WTC11 (cell line): Measurements from ENCODE around the gene C2orf72. TPM values are rescaled to one million over a fixed set of nuclear protein-coding genes. Genes with fewer than 3 reads are reported as not detected.

Experiments used
- ATAC-seq: fragments of 200-7000 bp; cut with Tn5 transposase; 2 replicates; pipeline ENCODE4 v1.10.0; 2021; ENCODE audit warnings: mild to moderate bottlenecking, moderate library complexity
- CTCF ChIA-PET: fragments of 300-600 bp; sonication (Branson Sonifier 250); formaldehyde crosslinking; loops from one replicate; lab custom pipeline; 2021; ENCODE audit warnings: antibody characterized with exemption; lab: Charles Lee
- POLR2A ChIA-PET: fragments of 350-600 bp; sonication (Branson Sonifier 250); formaldehyde crosslinking; loops from one replicate; lab custom pipeline; 2021; ENCODE audit warnings: antibody characterized with exemption; lab: Charles Lee
- DNase-seq: peaks from one replicate; pipeline ENCODE4 v3.0.0; 2021; ENCODE audit warnings: low spot score
- H3K27ac Mint-ChIP-seq: 2 replicates; pipeline ENCODE4 v1.8.0; 2021; ENCODE audit warnings: mixed read lengths
- H3K27me3 Mint-ChIP-seq: 2 replicates; pipeline ENCODE4 v1.8.0; 2021; ENCODE audit warnings: low read depth, mild to moderate bottlenecking, moderate library complexity, mixed read lengths
- H3K36me3 Mint-ChIP-seq: 2 replicates; pipeline ENCODE4 v1.8.0; 2021; ENCODE audit warnings: mixed read lengths
- H3K4me1 Mint-ChIP-seq: 2 replicates; pipeline ENCODE4 v1.8.0; 2022; ENCODE audit warnings: mixed read lengths
- H3K4me3 Mint-ChIP-seq: 2 replicates; pipeline ENCODE4 v1.8.0; 2021; ENCODE audit warnings: mild to moderate bottlenecking, moderate library complexity, mixed read lengths
- H3K9me3 Mint-ChIP-seq: 2 replicates; pipeline ENCODE4 v1.8.0; 2021; ENCODE audit warnings: mixed read lengths
- E2F4 ChIP-seq: sonication (generic); formaldehyde crosslinking; IDR thresholded peaks from 2 replicates; pipeline ENCODE4 v1.8.1; 2022; ENCODE audit warnings: low read depth, mild to moderate bottlenecking, moderate library complexity, missing genetic modification reagents, borderline replicate concordance
- EMX1 ChIP-seq: fragments of 250-450 bp; sonication (Bioruptor Pico); IDR thresholded peaks from 2 replicates; pipeline ENCODE4 v1.8.0; 2021; ENCODE audit warnings: mild to moderate bottlenecking
- ETV6 ChIP-seq: sonication (generic); formaldehyde crosslinking; IDR thresholded peaks from 2 replicates; pipeline ENCODE4 v1.8.1; 2022; ENCODE audit warnings: mild to moderate bottlenecking, missing genetic modification reagents
- FOXK1 ChIP-seq: sonication (generic); formaldehyde crosslinking; IDR thresholded peaks from 2 replicates; pipeline ENCODE4 v1.8.0; 2022; ENCODE audit warnings: mild to moderate bottlenecking, moderate library complexity, missing genetic modification reagents
- MAX ChIP-seq: sonication (generic); formaldehyde crosslinking; IDR thresholded peaks from 2 replicates; pipeline ENCODE4 v1.8.0; 2022; ENCODE audit warnings: mild to moderate bottlenecking, missing genetic modification reagents
- NR3C1 ChIP-seq: sonication (generic); formaldehyde crosslinking; conservative IDR thresholded peaks from 2 replicates; pipeline ENCODE4 v1.8.1; 2023; ENCODE audit warnings: low read depth, mild to moderate bottlenecking, missing genetic modification reagents
- PRRX2 ChIP-seq: fragments of 250-450 bp; sonication (Bioruptor Pico); IDR thresholded peaks from 2 replicates; pipeline ENCODE4 v1.8.0; 2021; ENCODE audit warnings: mild to moderate bottlenecking
- RORB ChIP-seq: fragments of 250-450 bp; sonication (Bioruptor Pico); IDR thresholded peaks from 2 replicates; pipeline ENCODE4 v1.9.0; 2021; ENCODE audit warnings: mild to moderate bottlenecking
- SMAD4 ChIP-seq: sonication (generic); formaldehyde crosslinking; IDR thresholded peaks from 2 replicates; pipeline ENCODE4 v1.8.0; 2022; ENCODE audit warnings: mild to moderate bottlenecking, missing genetic modification reagents
- STAT6 ChIP-seq: sonication (generic); formaldehyde crosslinking; conservative IDR thresholded peaks from 2 replicates; pipeline ENCODE4 v1.8.1; 2023; ENCODE audit warnings: mild to moderate bottlenecking, low read depth, missing genetic modification reagents, moderate library complexity
- TCF7 ChIP-seq: sonication (generic); formaldehyde crosslinking; IDR thresholded peaks from 2 replicates; pipeline ENCODE4 v1.8.0; 2022; ENCODE audit warnings: mild to moderate bottlenecking, low read depth, missing genetic modification reagents, moderate library complexity
- USF1 ChIP-seq: sonication (generic); formaldehyde crosslinking; IDR thresholded peaks from 2 replicates; pipeline ENCODE4 v1.8.0; 2022; ENCODE audit warnings: mild to moderate bottlenecking, missing genetic modification reagents
- ZMAT4 ChIP-seq: fragments of 250-450 bp; sonication (Bioruptor Pico); IDR thresholded peaks from 2 replicates; pipeline ENCODE4 v1.9.0; 2021; ENCODE audit warnings: mild to moderate bottlenecking
- ZNF263 ChIP-seq: sonication (generic); formaldehyde crosslinking; IDR thresholded peaks from 2 replicates; pipeline ENCODE4 v1.8.1; 2022; ENCODE audit warnings: low read depth, mild to moderate bottlenecking, moderate library complexity, missing genetic modification reagents
- ZNF396 ChIP-seq: fragments of 250-450 bp; sonication (Bioruptor Pico); IDR thresholded peaks from 2 replicates; pipeline ENCODE4 v1.8.0; 2021; ENCODE audit warnings: mild to moderate bottlenecking, moderate library complexity, borderline replicate concordance
- ZNF416 ChIP-seq: fragments of 250-450 bp; sonication (Bioruptor Pico); IDR thresholded peaks from 2 replicates; pipeline ENCODE4 v1.9.0; 2021; ENCODE audit warnings: mild to moderate bottlenecking, inconsistent platforms
- ZNF423 ChIP-seq: fragments of 250-450 bp; sonication (Bioruptor Pico); IDR thresholded peaks from 2 replicates; pipeline ENCODE4 v2.1.2; 2022; ENCODE audit warnings: mild to moderate bottlenecking, moderate library complexity
- ZNF512 ChIP-seq: sonication (generic); formaldehyde crosslinking; IDR thresholded peaks from 2 replicates; pipeline ENCODE4 v1.8.1; 2022; ENCODE audit warnings: missing genetic modification reagents, borderline replicate concordance
- ZNF671 ChIP-seq: fragments of 250-450 bp; sonication (Bioruptor Pico); IDR thresholded peaks from 2 replicates; pipeline ENCODE4 v1.8.0; 2021; ENCODE audit warnings: mild to moderate bottlenecking
- total RNA-seq: library from RNA; stranded (reverse); gene quantifications from 3 replicates; pipeline ENCODE4 v1.2.3, GENCODE V29; 2021

The C2orf72 gene
- total RNA-seq, 1 experiment from 2014 or later: 1.7 TPM

- TF ChIP-seq STAT6 (no peak), MAX (no peak), ZNF671 (no peak), NR3C1 (CRISPR knock-in tag) (no peak)
Measured at GRCh38 chr2:231008131-231008530, 29.2 kb upstream of the C2orf72 start (continued).

GRCh38 chr2:231009236-231009919 lies 27.9 kb upstream of the C2orf72 start:
- Mint-ChIP-seq H3K27ac (no peak overlapping the region), H3K4me3 (no peak overlapping the region), H3K27me3 (peaks cover 3% of the 10 kb centered on the region), H3K9me3 (peaks cover 14% of the 10 kb centered on the region), H3K36me3 (peaks cover 11% of the 10 kb centered on the region), H3K4me1 (peaks cover 5% of the 10 kb centered on the region; the same call in 1 of the 2 replicates)
- no peak for TF ChIP-seq EMX1
- TF ChIP-seq ZNF263 (CRISPR knock-in tag): no peak
- no peak for TF ChIP-seq ZNF512 (CRISPR knock-in tag)
- TF ChIP-seq SMAD4 (CRISPR knock-in tag): no peak
- no peak for TF ChIP-seq ZMAT4 (CRISPR knock-in tag)
- no peak for TF ChIP-seq E2F4 (CRISPR knock-in tag)
- no peak for TF ChIP-seq ZNF396 (CRISPR knock-in tag)
- no peak for TF ChIP-seq ETV6 (CRISPR knock-in tag)
- TF ChIP-seq RORB: no peak
- TF ChIP-seq ZNF423 (CRISPR knock-in tag): no peak
- no peak for TF ChIP-seq FOXK1 (CRISPR knock-in tag)
- no peak for TF ChIP-seq TCF7 (CRISPR knock-in tag)
- TF ChIP-seq USF1: no peak
- no peak for TF ChIP-seq ZNF416 (CRISPR knock-in tag)
- no peak for TF ChIP-seq PRRX2 (CRISPR knock-in tag)
- DNase-seq (no peak), ATAC-seq (peak; percentile 36; the same call in 1 of the 2 replicates)
- POLR2A ChIA-PET: no interaction called here
- CTCF ChIA-PET: interaction anchor here (1.2 to 1.4 kb wide), 3 partner anchors 9 to 95 kb away, joined by 3 to 6 read pairs (median 4); no protein-coding TSS in a partner anchor
